Activated effector memory CD4-positive, alpha-beta T cell treated with Interleukin-2 at 50 U/mL for 16 hours (primary cell): ENCODE measurements around the gene GNG2.

ENCODE experiments used
- DNase-seq: peaks from one replicate; pipeline ENCODE4 v3.0.0-alpha.2; 2020

The GNG2 gene

DNA sequence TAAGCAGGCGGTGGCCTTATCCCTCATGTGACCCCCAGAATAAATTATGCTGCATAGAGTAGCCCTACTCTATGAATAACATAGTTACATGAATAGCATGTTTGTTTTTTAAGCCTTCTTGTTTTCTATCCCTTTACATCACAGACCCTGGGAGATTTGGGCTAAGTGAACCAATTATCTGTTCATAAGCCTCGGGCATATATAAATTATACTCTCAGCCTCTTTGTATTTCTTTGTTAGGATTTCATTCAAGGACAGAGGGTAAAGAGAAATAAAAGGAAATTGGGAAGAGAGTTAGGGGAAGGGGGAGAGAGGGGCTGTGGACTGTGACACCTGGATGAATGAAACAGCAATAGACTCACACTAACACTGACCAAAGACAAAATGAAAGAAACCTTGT is 93.6 kb downstream of the GNG2 start:
- no peak for DNase-seq

DNA sequence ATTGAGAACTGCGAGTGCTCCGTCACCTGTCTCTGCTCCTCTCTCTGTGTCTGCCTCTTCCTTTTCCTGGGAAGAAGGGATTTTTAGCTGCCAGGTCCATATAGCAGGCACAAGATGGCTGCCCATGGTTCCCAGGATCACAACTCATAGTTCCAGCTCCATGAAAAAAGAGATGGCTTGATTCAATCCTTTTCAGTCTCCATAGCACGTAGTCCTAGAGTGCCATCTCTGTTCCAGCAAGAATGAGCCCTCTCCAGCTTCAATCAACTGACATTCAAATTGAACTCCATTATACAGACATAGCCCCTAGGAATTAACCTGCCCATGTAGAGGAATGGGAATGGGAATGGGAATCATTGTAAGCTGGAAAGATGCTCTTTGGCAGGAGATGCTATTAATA is 94.2 kb downstream of the GNG2 start:
- no peak for DNase-seq

DNA sequence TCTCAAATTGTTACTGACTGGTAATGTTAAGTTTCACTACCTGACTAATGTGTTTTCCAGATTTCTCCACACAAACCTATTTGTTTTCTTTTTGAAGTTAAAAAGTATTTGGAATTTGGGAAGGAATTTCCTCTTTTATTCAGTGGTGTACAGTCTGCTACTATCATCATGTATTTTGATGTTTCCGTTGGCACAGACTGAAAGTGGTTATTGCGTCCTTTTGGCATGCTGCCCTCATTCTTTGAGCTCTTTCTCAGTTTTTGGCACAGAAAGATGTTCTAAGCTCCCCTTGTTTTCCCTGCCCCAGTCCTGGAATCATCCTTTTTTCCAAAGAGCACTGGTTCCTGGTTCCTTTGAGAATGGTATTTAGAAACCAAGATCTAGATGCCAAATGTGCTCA is 97.5 kb downstream of the GNG2 start:
- no peak for DNase-seq

DNA sequence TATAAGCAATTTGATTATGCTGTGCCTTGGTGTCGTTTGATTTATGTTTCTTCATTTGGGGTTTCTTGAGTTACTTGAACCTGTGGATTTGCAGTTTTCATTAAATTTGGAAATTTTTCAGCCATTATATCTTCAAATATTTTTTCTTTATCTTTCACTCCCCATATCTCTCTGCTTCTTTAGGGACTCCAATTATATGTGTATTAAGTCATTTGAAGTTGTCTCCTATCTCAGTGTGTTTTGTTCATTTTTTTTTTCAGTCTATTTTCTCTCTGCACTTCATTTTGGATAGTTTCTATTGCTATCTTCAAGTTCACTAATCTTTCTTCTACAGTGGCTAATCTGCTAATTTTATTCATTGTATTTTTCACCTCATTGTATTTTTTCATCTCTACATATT is 99.5 kb downstream of the GNG2 start:
- DNase-seq: no peak

DNA sequence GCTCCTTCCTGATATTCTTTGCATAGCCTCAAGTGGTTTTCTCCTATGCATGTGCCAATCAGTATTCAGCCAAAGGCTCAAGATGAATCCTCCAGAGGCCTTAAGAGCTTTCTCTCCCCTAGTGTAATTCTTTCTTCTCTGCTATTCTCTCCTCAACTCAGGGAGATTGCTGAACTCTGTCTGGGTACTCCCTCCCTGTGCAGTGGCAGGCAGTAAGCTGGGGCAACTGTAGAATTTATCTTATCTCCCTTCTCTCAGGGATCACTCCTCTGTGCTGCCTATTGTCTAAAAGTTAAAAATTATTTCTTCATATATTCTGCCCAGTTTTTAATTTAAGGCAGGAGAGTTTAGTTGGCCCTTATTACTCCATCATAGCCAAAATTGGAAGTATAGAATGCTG is 100.5 kb downstream of the GNG2 start:
- no peak for DNase-seq

DNA sequence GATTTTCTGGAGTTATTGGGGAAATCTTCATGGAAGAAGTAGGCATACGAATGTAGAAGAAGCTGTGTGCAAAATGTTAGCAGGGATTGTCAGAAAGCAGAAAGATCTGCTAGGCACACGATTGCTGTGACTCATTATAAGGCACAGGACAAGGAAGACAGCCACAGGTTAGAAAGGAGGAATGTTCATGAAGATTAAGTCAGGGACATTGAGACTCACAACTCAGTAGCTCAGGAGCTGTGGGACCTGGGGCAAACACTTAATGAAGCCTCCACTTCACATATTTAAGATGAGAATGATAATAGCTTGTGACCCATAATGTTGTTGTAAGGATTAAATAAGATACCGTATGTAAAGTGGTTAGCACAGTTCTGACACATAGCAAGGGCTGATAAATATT is 102.3 kb downstream of the GNG2 start:
- no peak for DNase-seq

DNA sequence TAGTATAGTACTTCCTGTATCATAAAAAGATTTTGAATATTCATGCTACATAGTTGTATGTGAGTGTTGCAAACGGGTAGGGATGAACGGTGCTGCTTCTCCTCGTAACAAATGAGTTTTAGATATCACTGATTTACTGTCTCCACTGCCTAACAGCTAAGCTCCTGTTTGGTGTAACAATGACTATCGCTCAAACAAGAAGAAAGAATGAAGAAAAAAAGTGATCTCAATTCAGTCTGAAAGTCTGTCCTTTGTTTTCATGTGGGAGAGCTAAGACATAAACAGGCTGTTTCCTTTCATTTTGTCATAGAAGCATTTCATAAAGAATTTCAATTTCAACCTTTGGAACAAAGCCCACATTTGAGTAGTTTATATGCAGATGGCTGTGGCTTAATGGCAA is 102.9 kb downstream of the GNG2 start:
- no peak for DNase-seq

DNA sequence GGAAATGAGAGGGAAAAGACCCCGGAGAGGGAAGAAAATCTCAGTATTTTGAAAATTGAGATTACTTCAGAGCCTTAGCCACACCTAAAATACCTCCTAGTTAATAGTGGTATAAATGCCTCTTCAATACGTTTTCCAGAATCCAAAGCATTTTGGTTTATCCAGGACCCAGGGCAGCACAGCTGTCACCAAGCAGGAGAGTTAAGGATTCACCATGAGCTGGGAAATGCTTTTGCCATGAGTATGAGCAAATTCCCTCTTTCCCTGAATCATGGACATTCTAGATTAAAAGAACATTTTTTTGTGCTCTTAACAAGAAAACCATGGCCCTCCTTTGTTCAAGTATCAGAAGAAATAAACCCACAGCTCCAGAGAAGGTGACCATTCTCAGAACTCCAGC is 107.1 kb downstream of the GNG2 start:
- DNase-seq: no peak

DNA sequence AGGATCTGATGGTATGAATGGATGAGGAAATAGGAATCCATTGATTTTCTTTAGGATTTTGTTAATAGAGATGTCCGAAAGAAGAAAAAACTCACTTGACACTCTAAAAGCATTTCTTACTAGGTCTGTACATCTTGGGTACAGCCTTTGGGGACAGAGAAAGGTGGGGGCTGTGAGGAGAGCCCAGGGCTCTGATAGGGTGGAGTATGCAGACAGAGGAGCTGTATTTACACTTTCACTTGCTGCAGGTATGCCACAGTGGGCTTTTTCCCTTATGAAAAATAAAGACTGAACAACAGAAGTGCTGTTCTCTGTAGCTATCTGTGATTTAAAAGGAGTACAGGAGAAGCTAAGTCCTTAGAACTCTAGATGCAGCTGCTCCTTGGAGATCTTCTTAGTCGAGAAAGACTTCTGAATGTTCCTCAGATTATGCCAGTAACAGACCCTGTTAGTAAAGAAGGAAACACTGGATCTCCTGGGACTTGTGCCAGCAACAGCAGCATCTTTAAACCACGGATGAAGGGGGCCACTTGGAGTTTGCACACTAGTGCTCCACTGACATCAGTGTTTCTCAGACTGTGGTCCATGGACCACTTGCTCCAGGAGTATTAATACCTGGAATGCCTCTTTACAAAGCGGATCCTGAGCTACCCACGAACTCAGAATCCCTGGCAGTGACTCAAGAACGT is 109.6 kb downstream of the GNG2 start:
- DNase-seq: no peak

DNA sequence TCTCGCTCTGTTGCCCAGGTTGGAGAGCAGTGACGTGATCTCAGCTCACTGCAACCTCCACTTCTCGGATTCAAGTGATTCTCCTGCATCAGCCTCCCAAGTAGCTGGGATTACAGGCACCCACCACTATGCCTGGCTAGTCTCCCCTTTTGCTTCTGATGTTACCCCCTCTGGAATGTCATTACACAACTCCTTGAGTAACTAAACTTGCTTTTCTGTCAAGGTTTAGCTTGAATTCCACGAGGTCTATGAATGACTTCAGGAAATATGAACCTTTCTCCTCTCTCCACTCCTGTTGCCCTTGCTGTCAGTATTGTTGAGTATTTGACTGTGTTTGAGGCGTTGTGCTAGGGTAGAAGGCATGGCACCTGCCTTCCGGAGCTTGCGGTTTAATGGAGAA is 112.2 kb downstream of the GNG2 start:
- no peak for DNase-seq

DNA sequence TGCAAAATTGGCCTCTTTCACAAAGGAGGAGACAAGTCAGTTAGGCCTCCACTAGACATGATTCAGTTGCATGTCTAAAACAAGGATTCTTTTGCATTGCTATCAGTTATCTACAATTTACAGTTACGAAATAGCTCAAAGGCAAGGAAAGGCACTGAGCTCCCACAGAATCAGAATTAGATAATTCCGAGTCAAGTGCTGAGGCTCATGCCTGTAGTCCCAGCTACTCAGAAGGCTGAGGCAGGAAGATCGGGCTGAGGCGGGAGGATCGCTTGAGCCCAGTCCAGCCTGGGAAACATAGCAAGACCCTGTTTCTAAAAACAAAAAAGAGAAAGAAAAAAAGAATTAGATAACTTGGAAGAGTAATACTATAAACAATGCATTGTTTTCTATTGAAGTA is 116.7 kb downstream of the GNG2 start:
- DNase-seq: no peak

DNA sequence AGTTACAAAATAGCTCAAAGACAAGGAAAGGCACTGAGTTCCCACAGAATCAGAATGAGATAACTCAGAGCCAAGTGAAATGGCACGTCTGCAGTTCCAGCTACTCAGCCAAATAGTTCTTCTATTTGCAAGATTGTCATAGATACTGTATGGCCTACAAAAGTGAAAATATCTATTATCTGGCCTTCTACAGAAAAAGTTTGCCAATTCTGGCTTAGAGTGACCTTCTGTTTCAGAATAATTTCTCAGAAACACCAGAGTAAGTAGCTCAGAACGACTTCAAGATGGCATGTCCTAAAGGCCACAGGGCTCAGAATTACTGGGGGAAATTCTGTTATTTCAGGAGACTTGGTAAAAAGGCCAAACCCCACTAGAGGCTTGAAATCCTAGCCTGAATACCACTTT is 118.3 kb downstream of the GNG2 start:
- DNase-seq: no peak

DNA sequence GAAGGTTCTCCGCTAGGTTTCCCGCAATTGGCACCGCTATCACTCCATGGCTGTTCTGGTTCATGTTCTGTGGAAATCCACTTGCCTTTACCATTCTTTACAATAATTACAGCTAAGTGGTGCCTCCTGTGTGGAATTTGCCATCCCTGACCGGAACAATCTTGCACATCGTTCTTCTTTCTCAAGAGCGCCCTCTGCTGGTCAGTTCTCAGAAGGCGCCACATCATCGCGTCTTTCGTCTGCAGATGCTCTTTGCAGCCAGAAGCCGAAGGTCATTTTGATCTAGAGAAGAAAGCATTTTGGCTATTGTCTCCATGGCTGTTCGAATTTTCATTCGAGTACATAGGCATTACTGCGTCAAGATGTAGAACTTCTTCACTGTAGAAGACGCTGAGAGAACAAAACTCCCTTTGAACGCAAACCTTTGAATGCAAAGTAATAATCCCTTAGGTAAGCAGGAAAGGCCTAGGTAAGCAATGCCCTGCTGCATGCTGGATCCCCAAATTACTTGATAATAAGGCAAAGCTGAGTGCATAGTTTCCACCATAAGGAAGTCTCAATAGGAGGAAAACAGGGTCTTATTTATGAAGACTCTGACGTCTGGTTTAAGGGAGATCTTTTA is 118.8 kb downstream of the GNG2 start:
- DNase-seq: peak; percentile 64

DNA sequence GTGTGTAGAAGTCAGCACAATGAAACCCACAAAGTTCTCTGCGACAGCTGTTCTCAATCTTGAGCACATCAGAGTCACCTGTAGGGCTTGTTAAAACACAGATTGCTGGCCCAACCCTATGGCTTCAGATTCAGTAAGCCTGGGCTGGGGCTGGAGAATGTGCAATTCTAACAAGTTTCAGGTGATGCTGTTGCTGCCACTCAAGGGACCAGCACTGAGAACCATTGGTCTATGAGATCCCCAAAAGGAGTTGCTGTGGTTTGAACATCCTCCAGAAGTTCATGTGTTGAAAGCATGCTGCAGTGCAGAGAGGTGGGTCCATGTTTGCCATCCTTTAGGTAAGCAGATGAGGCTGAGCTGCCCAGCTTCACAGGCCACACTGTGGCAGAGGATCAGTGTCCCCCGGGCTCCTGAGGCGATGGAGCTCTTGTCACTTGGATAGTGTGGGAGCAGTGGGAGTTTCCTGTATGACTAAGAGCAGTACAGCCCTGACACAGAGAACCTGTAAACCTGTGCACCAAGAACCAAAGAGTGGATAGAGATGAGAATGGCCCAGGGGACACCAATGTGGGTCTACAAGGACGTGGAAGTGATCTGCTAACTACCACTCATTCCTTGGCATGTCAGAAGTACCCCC is 120.9 kb downstream of the GNG2 start:
- no peak for DNase-seq

DNA sequence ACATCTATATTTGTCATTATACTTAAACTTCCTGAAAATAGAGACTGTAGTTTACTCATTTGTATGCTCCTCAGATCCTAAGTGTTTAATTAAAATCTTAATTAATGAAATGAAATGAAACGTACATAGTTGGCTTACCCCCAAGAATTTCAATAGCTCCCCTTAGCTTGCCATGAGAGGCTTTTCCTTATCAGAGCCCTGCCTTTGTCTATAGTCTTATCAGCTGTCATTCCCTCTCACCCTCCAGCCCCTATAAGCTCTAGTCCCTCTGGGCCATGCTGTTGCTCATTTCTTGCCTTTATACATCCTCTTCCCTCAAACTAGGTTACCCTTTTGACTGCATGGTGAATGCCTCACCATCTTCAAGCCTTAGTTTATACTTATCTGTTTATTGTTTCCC is 127.8 kb downstream of the GNG2 start:
- no peak for DNase-seq

DNA sequence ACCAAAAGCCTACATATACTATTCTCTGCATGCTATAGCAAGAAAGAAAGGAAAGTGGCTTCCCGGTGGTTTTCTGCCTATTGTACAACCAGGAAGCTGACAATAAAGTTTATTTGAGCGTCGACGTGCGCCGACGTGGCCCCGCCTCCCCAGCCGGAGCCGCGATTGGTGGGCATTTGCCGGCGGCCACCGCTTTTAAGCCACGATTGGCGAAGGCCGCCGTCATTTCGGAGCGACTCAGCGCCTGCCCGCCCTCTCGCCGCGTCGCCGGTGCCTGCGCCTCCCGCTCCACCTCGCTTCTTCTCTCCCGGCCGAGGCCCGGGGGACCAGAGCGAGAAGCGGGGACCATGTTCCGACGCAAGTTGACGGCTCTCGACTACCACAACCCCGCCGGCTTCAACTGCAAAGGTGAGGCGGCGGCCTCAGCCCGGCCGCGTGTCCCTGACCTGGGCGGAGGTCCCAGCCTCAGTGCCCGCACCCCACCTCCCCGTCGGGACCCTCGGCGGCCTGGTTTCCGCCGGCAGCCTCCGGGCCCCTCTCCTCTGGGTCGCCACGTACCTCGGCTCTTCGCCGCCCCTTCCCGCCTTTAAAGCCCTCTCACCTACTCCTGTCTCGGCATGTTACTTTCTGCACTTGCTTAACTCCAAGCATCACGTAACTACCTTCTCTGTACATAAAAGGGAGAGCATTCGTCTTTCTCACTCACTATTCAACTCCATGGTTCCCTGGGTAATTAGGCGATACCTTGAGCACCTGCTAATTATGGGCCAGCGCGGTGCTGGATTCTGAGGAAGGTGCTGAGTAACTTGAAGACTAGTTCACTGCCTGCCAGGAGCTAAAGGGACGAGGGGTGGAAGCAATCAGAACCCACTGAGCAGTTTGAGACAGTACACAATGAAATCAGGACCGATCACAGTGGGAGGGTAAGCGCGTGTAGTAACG is 129.2 kb downstream of the GNG2 start, which contains the start of gene RTRAF:
Gene RTRAF (plus strand): TSS at position 254 of the 942 bp plus-strand sequence. CDS start 94 bp downstream, at position 348.
- DNase-seq: peak; percentile 86

DNA sequence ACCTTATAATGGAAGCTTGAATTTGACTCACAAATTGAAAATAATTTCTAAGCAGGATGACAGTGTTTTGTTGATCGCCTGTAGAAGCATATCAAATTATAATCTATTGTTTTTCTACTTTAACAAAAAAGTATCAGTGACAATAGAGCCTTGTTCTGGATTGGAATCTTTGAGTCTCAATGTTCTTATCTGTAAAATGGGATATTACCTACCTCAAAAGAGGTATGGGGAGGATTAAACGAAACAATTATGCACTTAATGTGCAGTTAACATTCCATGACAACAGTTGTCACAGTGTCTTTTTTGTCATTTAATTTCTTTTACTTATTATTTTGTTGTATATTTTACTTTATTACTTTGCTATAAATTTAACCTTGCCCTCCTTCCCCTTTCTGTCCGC is 130.1 kb downstream of the GNG2 start:
- no peak for DNase-seq

DNA sequence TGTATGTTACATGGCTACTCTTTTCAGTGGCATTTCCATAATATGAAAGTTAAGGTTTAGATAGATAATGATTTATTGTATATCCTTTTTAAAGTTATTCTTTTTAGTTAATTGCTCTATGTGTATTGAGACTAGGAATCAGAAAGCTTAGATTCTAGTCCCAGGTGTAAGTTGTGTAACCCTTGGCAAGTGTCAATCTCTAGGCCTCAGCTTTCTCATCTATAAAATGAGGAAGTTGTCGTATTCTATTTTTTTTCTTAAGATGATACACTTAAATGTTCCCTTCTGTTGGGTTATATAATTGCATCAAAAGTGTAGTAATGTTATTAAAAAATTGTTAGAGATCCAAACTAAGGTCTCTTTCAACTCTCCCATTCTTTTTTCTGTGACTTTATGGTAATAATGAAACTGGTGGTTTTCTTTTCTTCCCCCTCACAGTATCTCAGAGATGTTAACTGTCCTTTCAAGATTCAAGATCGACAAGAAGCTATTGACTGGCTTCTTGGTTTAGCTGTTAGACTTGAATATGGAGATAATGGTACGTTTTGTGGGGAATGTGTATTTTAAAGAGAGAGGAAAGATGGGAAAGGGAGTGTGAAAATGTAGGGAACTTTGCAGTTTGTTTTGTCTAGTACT is 133.0 kb downstream of the GNG2 start:
- DNase-seq: no peak

DNA sequence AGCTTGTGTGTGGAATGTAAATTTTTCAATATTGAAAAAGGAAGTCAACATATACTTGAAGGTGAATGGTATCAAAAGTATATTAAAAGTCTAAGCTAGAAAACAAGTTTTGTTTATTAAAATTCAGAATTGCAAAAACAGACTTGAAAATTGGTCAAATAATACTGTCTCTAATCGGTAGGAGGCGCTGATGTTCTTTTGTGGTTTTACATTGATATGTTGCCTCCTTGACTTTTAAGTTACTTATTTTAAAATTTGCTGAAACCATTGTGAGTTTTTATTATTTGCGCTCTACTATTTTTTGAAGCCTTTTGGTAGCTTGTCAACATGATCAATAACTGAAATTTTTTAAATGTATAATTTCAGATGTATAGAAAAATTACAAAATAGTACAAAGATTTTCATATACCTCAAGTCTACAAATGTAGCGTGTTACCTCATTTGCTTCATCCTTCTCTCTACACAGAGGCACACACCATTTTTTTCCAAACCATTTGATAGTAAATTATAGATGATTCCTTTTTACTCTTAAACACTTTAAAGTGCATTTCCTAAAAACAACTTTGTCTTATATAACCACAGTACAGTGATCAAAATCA is 135.8 kb downstream of the GNG2 start:
- DNase-seq: no peak

DNA sequence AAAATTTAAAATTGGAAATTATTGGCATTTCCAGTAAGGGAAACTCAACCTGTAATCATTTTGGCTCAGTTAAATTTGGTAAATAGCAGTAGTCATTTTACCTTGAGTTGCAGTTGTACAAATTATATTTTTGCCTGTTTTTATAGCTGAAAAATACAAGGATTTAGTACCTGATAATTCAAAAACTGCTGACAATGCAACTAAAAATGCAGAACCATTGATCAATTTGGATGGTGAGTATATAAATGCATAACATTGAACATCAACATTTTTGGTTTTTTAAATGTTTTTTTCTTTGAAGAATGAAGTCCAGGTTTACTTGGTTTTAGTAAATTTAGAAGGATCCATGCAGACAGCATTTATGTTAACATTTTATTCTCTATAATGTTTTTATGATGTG is 137.9 kb downstream of the GNG2 start:
- DNase-seq: no peak

DNA sequence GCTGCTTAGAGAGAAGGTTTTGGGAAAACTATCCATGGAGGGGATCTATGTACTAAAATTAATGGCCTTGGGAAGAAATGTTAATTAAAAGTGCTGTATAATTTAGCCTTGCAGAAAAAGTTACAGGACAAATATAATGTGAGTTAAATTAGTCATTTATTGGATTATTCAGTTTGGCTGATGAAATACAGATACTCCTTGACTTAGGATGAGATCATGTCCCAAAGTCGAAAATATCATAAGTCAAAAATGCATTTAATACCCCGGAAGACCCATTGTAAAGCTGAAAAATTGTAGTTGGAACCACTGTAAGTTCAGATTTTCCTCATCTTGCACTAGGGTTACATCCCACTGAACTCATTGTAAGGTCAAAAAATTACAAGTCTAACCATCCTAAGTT is 138.7 kb downstream of the GNG2 start:
- no peak for DNase-seq

DNA sequence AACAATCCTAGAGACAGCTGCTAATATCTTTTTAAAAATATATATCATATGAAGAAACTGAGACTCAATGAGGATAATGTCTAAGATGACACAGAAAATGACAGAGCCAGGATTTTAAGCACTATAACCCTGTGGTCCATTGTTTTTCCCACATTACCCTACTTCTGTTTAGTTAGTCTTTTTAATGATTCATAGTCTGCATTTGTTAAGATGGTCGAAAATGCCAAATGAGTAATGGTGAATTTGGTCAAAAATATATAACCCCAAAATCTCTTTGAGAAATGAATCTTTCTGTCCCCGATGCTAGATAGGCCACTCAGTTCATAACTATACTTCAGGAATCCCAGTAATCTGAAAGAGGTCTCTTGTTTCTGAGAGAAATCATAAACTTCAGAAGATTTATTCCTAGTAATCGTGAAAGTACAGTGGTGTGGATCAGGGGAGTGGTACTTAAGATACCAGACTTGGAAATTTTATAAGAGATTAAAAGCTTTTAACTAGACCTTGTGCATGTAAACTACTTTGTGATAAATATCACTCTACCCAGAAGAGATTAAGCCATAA is 139.7 kb downstream of the GNG2 start:
- DNase-seq: no peak
